Mammary epithelial cell (primary cell): ENCODE measurements around the gene MGST2.

ENCODE experiments used
- EZH2 ChIP-seq: IDR thresholded peaks from 2 replicates; pipeline ENCODE4 v1.6.1; 2012; ENCODE audit warnings: low read length, inconsistent platforms, borderline replicate concordance
- TF ChIP-seq, protein P1 (sequence below), 2 donors: IDR thresholded peaks in 1 of 2; conservative IDR thresholded peaks in 1 of 2; 2 replicates each; pipeline ENCODE4 v1.5.1; 2011 to 2012; ENCODE audit warnings: inconsistent platforms in 2 of 2, low read length in 2 of 2, mild to moderate bottlenecking in 2 of 2, control low read depth in 1 of 2, low read depth in 1 of 2; ENCODE audit not compliant: insufficient read depth in 1 of 2; ENCODE audit errors: extremely low read depth in 1 of 2

DNA sequence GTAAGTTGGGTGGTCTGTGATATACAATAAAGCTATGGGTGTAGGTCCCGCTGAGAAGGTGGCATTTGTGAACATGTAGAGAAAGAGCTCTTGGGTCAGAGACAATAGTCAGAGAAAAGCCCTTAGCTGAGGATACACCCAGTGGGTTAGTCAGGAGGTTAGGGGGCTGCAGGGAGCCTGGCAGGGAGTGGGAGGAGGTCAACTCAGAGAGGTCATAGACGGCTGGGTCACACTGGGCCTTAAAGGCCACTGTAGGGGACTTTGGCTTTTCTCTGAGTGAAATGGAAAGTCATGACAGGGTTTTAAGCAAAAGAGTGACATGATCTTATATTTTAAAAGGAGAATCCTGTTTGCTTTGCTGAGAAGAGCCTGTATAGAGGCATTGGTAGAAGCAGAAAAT, 16.7 kb downstream of the MGST2 start:
- TF ChIP-seq, protein P1, sequence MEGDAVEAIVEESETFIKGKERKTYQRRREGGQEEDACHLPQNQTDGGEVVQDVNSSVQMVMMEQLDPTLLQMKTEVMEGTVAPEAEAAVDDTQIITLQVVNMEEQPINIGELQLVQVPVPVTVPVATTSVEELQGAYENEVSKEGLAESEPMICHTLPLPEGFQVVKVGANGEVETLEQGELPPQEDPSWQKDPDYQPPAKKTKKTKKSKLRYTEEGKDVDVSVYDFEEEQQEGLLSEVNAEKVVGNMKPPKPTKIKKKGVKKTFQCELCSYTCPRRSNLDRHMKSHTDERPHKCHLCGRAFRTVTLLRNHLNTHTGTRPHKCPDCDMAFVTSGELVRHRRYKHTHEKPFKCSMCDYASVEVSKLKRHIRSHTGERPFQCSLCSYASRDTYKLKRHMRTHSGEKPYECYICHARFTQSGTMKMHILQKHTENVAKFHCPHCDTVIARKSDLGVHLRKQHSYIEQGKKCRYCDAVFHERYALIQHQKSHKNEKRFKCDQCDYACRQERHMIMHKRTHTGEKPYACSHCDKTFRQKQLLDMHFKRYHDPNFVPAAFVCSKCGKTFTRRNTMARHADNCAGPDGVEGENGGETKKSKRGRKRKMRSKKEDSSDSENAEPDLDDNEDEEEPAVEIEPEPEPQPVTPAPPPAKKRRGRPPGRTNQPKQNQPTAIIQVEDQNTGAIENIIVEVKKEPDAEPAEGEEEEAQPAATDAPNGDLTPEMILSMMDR (conservative IDR thresholded peaks at IDR 0.05 in 1 of 2, IDR thresholded peaks at IDR 0.05 in 1 of 2; ENCODE audit: extremely low read depth in 1 of 2, insufficient read depth in 1 of 2, low read depth in 1 of 2, low read length in 2 of 2): no peak
- TF ChIP-seq EZH2: no peak
